DMS 273 (cell line): Measurements from ENCODE around the gene GRK3.
A peak's percentile ranks its signal among the peaks of the same experiment; 100 is the strongest.

Source experiments
- DNase-seq: peaks from one replicate; lab custom pipeline; 2025; ENCODE audit not compliant: unreplicated experiment; lab: John Stamatoyannopoulos, UW

The GRK3 gene

DNA sequence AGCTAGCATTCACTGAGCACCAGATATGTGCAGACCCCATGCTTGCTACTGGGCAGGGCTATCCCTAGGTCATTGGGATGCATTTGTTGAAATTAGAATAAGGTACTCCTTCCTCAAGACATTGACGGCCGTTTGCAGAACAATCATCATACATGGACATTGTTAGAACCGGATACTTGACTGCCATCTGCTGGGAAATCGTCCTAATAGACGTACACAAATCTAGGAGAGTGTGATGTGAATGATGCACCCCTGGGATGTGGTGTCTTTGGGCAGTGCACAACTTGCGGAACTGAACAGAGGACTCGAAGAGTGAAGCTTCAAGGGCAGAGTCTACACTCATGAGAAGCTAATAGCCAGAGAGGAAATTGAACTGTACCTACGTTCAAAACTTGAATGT is 213.4 kb downstream of the GRK3 start:
- DNase-seq, result peak; percentile 49
